IPS DF 6.9 (cell line): Measurements from ENCODE around the gene EDDM3A.

ENCODE experiments used
- DNase-seq: peaks from one replicate; pipeline ENCODE4 v3.0.0-alpha.2; 2013; ENCODE audit warnings: low read depth, low spot score
- H3K27ac ChIP-seq: one replicate; pipeline ENCODE4 v1.5.1; 2013; ENCODE audit warnings: low read length, control low read depth
- H3K27me3 ChIP-seq: 2 replicates; pipeline ENCODE4 v1.6.1; 2013; ENCODE audit warnings: mild to moderate bottlenecking, low read length; ENCODE audit not compliant: control insufficient read depth, insufficient read depth
- H3K36me3 ChIP-seq: 2 replicates; pipeline ENCODE4 v1.6.1; 2013; ENCODE audit warnings: low read length; ENCODE audit not compliant: control insufficient read depth, insufficient read depth
- H3K4me1 ChIP-seq: 2 replicates; pipeline ENCODE4 v1.6.1; 2013; ENCODE audit warnings: low read length; ENCODE audit not compliant: control insufficient read depth, insufficient read depth
- H3K4me3 ChIP-seq: 2 replicates; pipeline ENCODE4 v1.5.1; 2013; ENCODE audit warnings: mild to moderate bottlenecking, low read length
- H3K9me3 ChIP-seq: 2 replicates; pipeline ENCODE4 v1.6.1; 2013; ENCODE audit warnings: low read length, inconsistent platforms; ENCODE audit not compliant: control insufficient read depth, insufficient read depth
- WGBS: extraction: QIAGEN DNeasy Blood & Tissue Kit; methylation state at CpG from one replicate; pipeline ENCODE4 v1.1.7; 2013; ENCODE audit warnings: mixed read lengths, missing lambda C conversion rate; ENCODE audit not compliant: insufficient read length, insufficient coverage; 5-methylcytosine and 5-hydroxymethylcytosine counted together

The EDDM3A gene

DNA sequence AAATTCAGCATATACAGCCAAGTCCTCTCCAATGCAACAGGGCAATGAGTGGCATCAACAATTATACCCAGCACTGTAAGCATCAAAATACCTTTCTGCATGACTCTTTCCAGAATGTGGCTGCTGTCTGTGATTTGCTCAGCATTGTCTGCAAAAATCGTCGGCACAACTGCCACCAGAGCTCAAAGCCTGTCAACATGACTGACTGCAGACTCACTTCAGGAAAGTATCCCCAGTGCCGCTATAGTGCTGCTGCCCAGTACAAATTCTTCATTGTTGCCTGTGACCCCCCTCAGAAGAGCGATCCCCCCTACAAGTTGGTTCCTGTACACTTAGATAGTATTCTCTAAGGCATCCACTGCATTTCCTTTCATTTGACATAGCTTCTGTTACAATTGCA is 36.1 kb downstream of the EDDM3A start:
- no CpG with 5 or more reads among the region's 4 CpGs for WGBS
- no peak overlapping the region for H3K27ac ChIP-seq
- DNase-seq = no peak
- H3K27me3 ChIP-seq = no peaks in the 10 kb centered on the region
- H3K4me3 ChIP-seq = no peak overlapping the region
- H3K36me3 ChIP-seq = no peaks in the 10 kb centered on the region
- peaks cover 2% of the 10 kb centered on the region for H3K4me1 ChIP-seq
- no peaks in the 10 kb centered on the region for H3K9me3 ChIP-seq

DNA sequence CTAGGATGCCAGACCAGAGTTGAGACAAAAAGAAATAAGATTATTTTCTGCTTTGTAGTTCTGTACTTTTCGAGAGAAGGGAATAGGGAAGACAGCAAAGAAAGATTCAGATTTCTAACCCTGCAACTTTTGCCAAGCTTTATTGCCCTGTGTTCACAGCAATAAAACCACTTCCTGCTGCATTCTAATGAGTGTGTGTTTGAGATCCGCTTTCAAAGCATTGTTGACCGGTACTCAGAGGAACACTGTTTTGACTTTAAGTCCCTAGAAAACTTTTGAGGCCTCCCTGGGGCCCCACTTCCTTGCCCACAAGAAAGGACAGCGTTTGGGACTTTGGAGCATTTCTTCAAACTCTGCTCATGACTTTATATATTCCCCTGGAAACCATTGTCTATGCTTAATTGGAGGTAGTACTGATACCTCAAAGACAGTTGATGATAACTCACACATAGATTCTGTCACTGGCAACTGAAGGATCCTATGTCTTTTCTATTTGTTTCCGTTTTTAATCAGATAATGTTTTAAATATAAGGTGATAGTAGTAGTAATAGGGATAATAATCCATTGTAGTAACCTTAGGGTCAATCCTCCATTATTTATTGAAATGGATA is 36.7 kb downstream of the EDDM3A start:
- H3K27ac ChIP-seq = no peak overlapping the region
- peaks cover 2% of the 10 kb centered on the region for H3K4me1 ChIP-seq
- H3K36me3 ChIP-seq = no peaks in the 10 kb centered on the region
- WGBS = no CpG with 5 or more reads among the region's 5 CpGs
- H3K27me3 ChIP-seq = no peaks in the 10 kb centered on the region
- no peaks in the 10 kb centered on the region for H3K9me3 ChIP-seq
- no peak overlapping the region for H3K4me3 ChIP-seq
- DNase-seq = no peak

DNA sequence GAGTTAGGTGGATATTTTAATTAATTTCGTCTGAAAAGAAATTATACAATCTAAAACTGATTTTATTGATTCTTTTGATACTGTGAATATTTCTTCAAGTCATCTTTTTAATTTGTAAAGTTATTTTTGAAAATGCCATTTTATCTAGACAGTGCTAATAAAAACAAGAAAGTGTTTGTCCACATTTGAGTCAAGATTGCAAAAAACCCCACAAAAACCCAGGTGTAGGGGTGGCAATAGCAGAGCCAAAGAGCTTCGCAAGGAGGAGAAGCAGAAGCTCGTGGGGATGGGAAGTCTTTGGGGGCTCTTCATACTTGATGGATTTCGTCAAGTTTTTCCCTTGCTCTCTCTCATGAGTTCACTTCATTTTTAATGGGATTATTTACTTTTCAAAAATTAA is 41.3 kb downstream of the EDDM3A start:
- Histone ChIP-seq H3K27me3 (no peaks in the 10 kb centered on the region), H3K9me3 (no peaks in the 10 kb centered on the region), H3K4me1 (peaks cover 2% of the 10 kb centered on the region), H3K4me3 (no peak overlapping the region), H3K27ac (no peak overlapping the region), H3K36me3 (no peaks in the 10 kb centered on the region)
- DNase-seq = no peak
- no CpG with 5 or more reads among the region's 4 CpGs for WGBS

DNA sequence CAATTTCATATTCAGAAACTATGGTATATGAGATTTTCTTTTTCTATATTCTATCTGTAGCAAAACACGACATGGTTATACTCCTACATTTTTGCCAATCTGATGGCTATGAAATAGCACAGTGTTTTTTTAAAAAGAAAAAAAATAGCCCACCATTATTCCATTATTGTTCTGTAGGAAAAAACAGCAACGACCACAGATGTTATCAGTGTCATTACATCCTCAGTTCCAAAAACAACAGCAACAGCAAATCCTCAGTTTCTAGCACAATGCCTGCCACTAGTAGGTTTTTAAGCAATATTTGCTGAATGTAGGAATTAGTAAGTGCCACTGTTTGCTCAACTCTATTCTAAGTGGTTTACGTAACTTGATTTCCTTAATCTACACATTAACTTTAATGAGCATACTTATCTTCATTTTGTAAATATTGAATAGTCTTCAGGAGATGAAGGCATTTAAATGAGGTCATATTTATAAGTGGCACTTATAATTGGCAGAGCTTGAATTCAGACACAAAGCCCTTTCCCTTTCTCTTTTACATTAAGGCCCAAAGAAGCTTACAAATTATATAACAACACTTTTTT is 43.6 kb downstream of the EDDM3A start:
- Histone ChIP-seq H3K27ac (no peak overlapping the region), H3K36me3 (no peaks in the 10 kb centered on the region), H3K9me3 (no peaks in the 10 kb centered on the region), H3K27me3 (no peaks in the 10 kb centered on the region), H3K4me3 (no peak overlapping the region), H3K4me1 (no peaks in the 10 kb centered on the region)
- no peak for DNase-seq
- WGBS = no CpG with 5 or more reads among the region's 3 CpGs

GRCh38 chr14:20790464-20791116 is 44.9 kb downstream of the EDDM3A start:
- Histone ChIP-seq H3K36me3 (no peaks in the 10 kb centered on the region), H3K4me1 (no peaks in the 10 kb centered on the region), H3K27ac (no peak overlapping the region), H3K9me3 (no peaks in the 10 kb centered on the region), H3K4me3 (no peak overlapping the region), H3K27me3 (no peaks in the 10 kb centered on the region)
- no CpG with 5 or more reads among the region's 13 CpGs for WGBS
- DNase-seq = no peak

GRCh38 chr14:20791187-20791586 is 45.5 kb downstream of the EDDM3A start:
- no peaks in the 10 kb centered on the region for H3K36me3 ChIP-seq
- no peaks in the 10 kb centered on the region for H3K27me3 ChIP-seq
- no peak for DNase-seq
- H3K9me3 ChIP-seq = no peaks in the 10 kb centered on the region
- no CpG with 5 or more reads among the region's 7 CpGs for WGBS
- H3K4me1 ChIP-seq = no peaks in the 10 kb centered on the region
- no peak overlapping the region for H3K27ac ChIP-seq
- H3K4me3 ChIP-seq = no peak overlapping the region

- no peak overlapping the region for H3K27ac ChIP-seq
- no peaks in the 10 kb centered on the region for H3K27me3 ChIP-seq
- H3K36me3 ChIP-seq = no peaks in the 10 kb centered on the region
- no peaks in the 10 kb centered on the region for H3K4me1 ChIP-seq
- no peaks in the 10 kb centered on the region for H3K9me3 ChIP-seq
- no peak for DNase-seq
- no CpG with 5 or more reads among the region's 2 CpGs for WGBS
- no peak overlapping the region for H3K4me3 ChIP-seq
Observed at GRCh38 chr14:20791597-20791996, 45.9 kb downstream of the EDDM3A start.

DNA sequence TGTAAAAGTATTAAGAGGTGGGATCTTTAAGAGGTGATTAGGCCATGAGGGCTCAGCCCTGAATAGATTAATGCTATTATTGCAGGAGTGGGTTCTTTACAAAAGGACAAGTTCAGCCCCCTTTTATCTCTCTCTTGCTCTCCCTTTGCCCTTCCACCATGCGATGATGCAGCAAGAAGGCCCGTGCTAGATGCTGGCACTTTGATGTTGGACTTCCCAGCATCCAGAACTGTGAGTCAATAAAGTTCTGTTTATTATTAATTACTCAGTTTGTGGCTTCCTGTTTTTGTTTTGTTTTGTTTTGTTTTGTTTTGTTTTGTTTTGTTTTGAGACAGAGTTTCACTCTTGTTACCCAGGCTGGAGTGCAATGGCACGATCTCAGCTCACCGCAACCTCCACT is 46.9 kb downstream of the EDDM3A start:
- no peaks in the 10 kb centered on the region for H3K4me1 ChIP-seq
- no peak overlapping the region for H3K27ac ChIP-seq
- WGBS = no CpG with 5 or more reads among the region's 4 CpGs
- H3K4me3 ChIP-seq = no peak overlapping the region
- H3K9me3 ChIP-seq = no peaks in the 10 kb centered on the region
- H3K36me3 ChIP-seq = no peaks in the 10 kb centered on the region
- no peaks in the 10 kb centered on the region for H3K27me3 ChIP-seq
- no peak for DNase-seq

DNA sequence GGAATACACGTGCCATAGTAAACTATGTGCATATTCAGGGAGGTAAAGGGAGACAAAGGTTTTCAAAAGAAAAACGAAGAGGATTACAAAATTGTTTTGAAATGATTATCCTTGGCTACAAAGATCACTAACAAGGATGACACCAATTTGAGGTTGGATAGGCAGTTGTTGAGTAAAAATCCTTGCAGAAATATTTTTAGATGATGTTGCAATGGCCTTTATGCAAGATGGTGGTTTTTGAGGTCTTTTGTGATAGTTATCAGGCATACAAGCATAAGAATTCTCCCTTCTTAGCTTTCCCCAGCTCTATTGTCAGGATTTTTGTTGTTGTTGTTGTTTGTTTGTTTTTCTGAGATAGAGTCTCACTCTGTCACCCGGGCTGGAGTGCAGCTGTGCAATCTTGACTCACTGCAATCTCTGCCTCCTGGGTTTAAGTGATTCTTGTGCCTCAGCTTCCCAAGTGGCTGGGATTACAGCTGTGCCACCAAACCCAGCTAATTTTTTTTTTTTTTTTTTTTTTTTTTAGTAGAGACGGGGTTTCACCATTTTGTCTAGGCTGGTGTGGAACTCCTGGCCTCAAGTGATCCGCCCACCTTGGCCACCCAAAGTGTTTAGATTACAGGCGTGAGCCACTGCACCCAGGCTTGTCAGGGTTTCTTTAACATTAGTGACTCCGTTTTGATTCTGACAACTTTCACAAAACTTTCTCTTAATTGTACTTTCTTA is 49.1 kb downstream of the EDDM3A start:
- Histone ChIP-seq H3K27me3 (no peaks in the 10 kb centered on the region), H3K36me3 (no peaks in the 10 kb centered on the region), H3K4me1 (no peaks in the 10 kb centered on the region), H3K27ac (no peak overlapping the region), H3K9me3 (no peaks in the 10 kb centered on the region), H3K4me3 (no peak overlapping the region)
- no peak for DNase-seq
- 80% methylated on average over 1 of the region's 7 CpGs for WGBS

DNA sequence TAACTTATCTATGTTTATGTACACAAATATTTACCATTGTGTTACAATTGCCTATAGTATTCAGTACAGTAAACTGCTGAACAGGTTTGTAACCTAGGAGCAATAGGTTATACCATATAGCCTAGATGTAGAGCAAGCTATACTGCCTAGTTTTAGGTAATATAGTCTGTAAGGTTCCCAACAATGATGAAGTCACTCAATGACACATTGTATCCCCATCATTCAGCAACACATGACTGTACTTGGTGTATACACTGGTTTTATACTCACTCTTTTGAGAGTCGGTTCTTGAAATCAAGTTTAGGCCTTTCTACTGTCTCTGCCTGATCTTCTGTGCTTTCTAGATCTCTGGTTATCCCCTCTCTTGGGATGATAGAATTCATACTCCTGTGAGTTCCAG is 51.5 kb downstream of the EDDM3A start:
- Histone ChIP-seq H3K27ac (no peak overlapping the region), H3K36me3 (no peaks in the 10 kb centered on the region), H3K9me3 (no peaks in the 10 kb centered on the region), H3K27me3 (no peaks in the 10 kb centered on the region), H3K4me1 (no peaks in the 10 kb centered on the region), H3K4me3 (no peak overlapping the region)
- no peak for DNase-seq
- no CpG with 5 or more reads among the region's 1 CpG for WGBS
